IMR-90 (cell line): ENCODE measurements around the gene RAB20. TPM values are rescaled to one million over a fixed set of nuclear protein-coding genes. Genes with fewer than 3 reads are reported as not detected.

Experiments used
- ATAC-seq: fragments of 200-7000 bp; cut with Tn5 transposase; 2 replicates; pipeline ENCODE4 v1.9.1; 2020; ENCODE audit warnings: low read depth, mild to moderate bottlenecking, moderate library complexity
- BruUV-seq: library from RNA; stranded (reverse); fragments of 400-500 nt; replicated peaks from 2 replicates; lab custom pipeline; 2021; lab: Mats Ljungman, UMichigan
- CTCF ChIA-PET: fragments of 300-600 bp; formaldehyde crosslinking; extraction: SDS; loops from one replicate; lab custom pipeline; 2021; ENCODE audit warnings: antibody characterized with exemption; lab: Yijun Ruan, JAX
- POLR2A ChIA-PET: fragments of 300-600 bp; sonication (Branson Sonifier 250); formaldehyde crosslinking; loops from one replicate; lab custom pipeline; 2022; ENCODE audit warnings: antibody characterized with exemption; ENCODE audit not compliant: unreplicated experiment; lab: Charles Lee
- DNase-seq: peaks from one replicate; pipeline ENCODE4 v3.0.0; 2013
- H2AFZ ChIP-seq: replicated peaks from 2 replicates; pipeline ENCODE3; 2013; ENCODE audit warnings: low read length, mild to moderate bottlenecking; ENCODE audit not compliant: poor library complexity
- H2AK5ac ChIP-seq: 2 replicates; pipeline ENCODE4 v1.6.1; 2013; ENCODE audit warnings: low read depth, low read length, inconsistent platforms
- H2AK9ac ChIP-seq: replicated peaks from 2 replicates; pipeline ENCODE3; 2013; ENCODE audit warnings: mild to moderate bottlenecking, low read depth, low read length, moderate library complexity; ENCODE audit not compliant: poor library complexity
- H2BK120ac ChIP-seq: 2 replicates; pipeline ENCODE4 v1.6.1; 2013; ENCODE audit warnings: low read depth, low read length, inconsistent platforms
- H2BK15ac ChIP-seq: 3 replicates; pipeline ENCODE4 v1.6.1; 2013; ENCODE audit warnings: low read depth, low read length, inconsistent platforms
- H2BK20ac ChIP-seq: 2 replicates; pipeline ENCODE4 v1.6.1; 2013; ENCODE audit warnings: low read depth, mild to moderate bottlenecking, inconsistent platforms, low read length, moderate library complexity
- H2BK5ac ChIP-seq: 2 replicates; pipeline ENCODE4 v1.6.1; 2013; ENCODE audit warnings: mild to moderate bottlenecking, low read depth, low read length, inconsistent platforms; ENCODE audit not compliant: poor library complexity, severe bottlenecking
- H3K14ac ChIP-seq: replicated peaks from 2 replicates; pipeline ENCODE4 v1.6.1; 2013; ENCODE audit warnings: low read depth, low read length, inconsistent platforms
- H3K18ac ChIP-seq: 2 replicates; pipeline ENCODE4 v1.6.1; 2013; ENCODE audit warnings: low read depth, low read length, control low read depth
- H3K23ac ChIP-seq: 2 replicates; pipeline ENCODE4 v1.6.1; 2013; ENCODE audit warnings: low read depth, low read length, inconsistent platforms
- H3K27ac ChIP-seq: 2 replicates; pipeline ENCODE4 v1.5.1; 2013; ENCODE audit warnings: mild to moderate bottlenecking, control low read depth, low read length; ENCODE audit not compliant: insufficient read depth
- H3K27me3 ChIP-seq: 2 replicates; pipeline ENCODE4 v1.6.1; 2013; ENCODE audit warnings: low read length; ENCODE audit not compliant: control insufficient read depth, insufficient read depth
- H3K36me3 ChIP-seq: 2 replicates; pipeline ENCODE4 v1.6.1; 2013; ENCODE audit warnings: low read length, mixed read lengths; ENCODE audit not compliant: control insufficient read depth, insufficient read depth
- H3K4ac ChIP-seq: 2 replicates; pipeline ENCODE4 v1.6.1; 2013; ENCODE audit warnings: low read depth, low read length, inconsistent platforms
- H3K4me1 ChIP-seq: 2 replicates; pipeline ENCODE4 v1.6.1; 2013; ENCODE audit warnings: low read length, mixed read lengths; ENCODE audit not compliant: control insufficient read depth, insufficient read depth
- H3K4me2 ChIP-seq: 2 replicates; pipeline ENCODE4 v1.6.1; 2013; ENCODE audit warnings: low read depth, mild to moderate bottlenecking, control low read depth, low read length, moderate library complexity
- H3K4me3 ChIP-seq: 2 replicates; pipeline ENCODE4 v1.5.1; 2013; ENCODE audit warnings: low read depth, mild to moderate bottlenecking, control low read depth, low read length, moderate library complexity; ENCODE audit not compliant: insufficient read depth
- H3K56ac ChIP-seq: 2 replicates; pipeline ENCODE4 v1.6.1; 2013; ENCODE audit warnings: low read length, inconsistent platforms; ENCODE audit not compliant: insufficient read depth; ENCODE audit errors: extremely low read depth
- H3K79me1 ChIP-seq, 2 experiments: 2 replicates each; pipeline ENCODE4 v1.6.1; 2013; ENCODE audit warnings: low read length in 2 of 2, inconsistent platforms in 1 of 2, low read depth in 1 of 2
- H3K9ac ChIP-seq: 2 replicates; pipeline ENCODE4 v1.6.1; 2013; ENCODE audit warnings: low read depth, low read length, control low read depth
- H3K9me1 ChIP-seq: 2 replicates; pipeline ENCODE4 v1.6.1; 2013; ENCODE audit warnings: low read length, inconsistent platforms; ENCODE audit not compliant: insufficient read depth
- H3K9me3 ChIP-seq: 2 replicates; pipeline ENCODE4 v1.6.1; 2013; ENCODE audit warnings: low read length; ENCODE audit not compliant: control insufficient read depth, insufficient read depth
- H4K20me1 ChIP-seq: 2 replicates; pipeline ENCODE4 v1.6.1; 2013; ENCODE audit warnings: low read length, inconsistent platforms; ENCODE audit not compliant: insufficient read depth
- H4K5ac ChIP-seq: 2 replicates; pipeline ENCODE4 v1.6.1; 2013; ENCODE audit warnings: mild to moderate bottlenecking, low read depth, low read length, control low read depth
- H4K8ac ChIP-seq, 2 experiments: 2 replicates each; pipeline ENCODE4 v1.6.1; 2013; ENCODE audit warnings: low read depth in 2 of 2, low read length in 2 of 2, control low read depth in 1 of 2, inconsistent platforms in 1 of 2
- H4K91ac ChIP-seq: 2 replicates; pipeline ENCODE4 v1.6.1; 2013; ENCODE audit warnings: low read depth, low read length, inconsistent platforms; ENCODE audit not compliant: insufficient read depth
- BHLHE40 ChIP-seq: fragments of 150-350 bp; IDR thresholded peaks from 2 replicates; pipeline ENCODE4 v1.6.1; 2016; ENCODE audit warnings: mild to moderate bottlenecking, low read depth, low read length
- CEBPB ChIP-seq: IDR thresholded peaks from 2 replicates; pipeline ENCODE4 v1.6.1; 2012; ENCODE audit warnings: low read depth, low read length, improper control_type of control experiment
- FOS ChIP-seq: fragments of 150-350 bp; IDR thresholded peaks from 2 replicates; pipeline ENCODE4 v1.6.1; 2016; ENCODE audit warnings: low read depth, low read length
- MAZ ChIP-seq: IDR thresholded peaks from 2 replicates; pipeline ENCODE4 v1.6.1; 2012; ENCODE audit warnings: low read depth, mild to moderate bottlenecking, low read length, improper control_type of control experiment, moderate library complexity, borderline replicate concordance
- NFE2L2 ChIP-seq: fragments of 150-350 bp; IDR thresholded peaks from 2 replicates; pipeline ENCODE4 v1.6.1; 2016; ENCODE audit warnings: low read depth, mild to moderate bottlenecking, low read length
- POLR2A ChIP-seq: IDR thresholded peaks from 2 replicates; pipeline ENCODE4 v1.6.1; 2012; ENCODE audit warnings: mild to moderate bottlenecking, low read depth, low read length
- RAD21 ChIP-seq: IDR thresholded peaks from 2 replicates; pipeline ENCODE4 v1.6.1; 2012; ENCODE audit warnings: low read length, improper control_type of control experiment
- RCOR1 ChIP-seq: IDR thresholded peaks from 2 replicates; pipeline ENCODE4 v1.6.1; 2012; ENCODE audit warnings: mild to moderate bottlenecking, low read length, improper control_type of control experiment; ENCODE audit not compliant: insufficient replicate concordance
- RFX5 ChIP-seq: IDR thresholded peaks from 2 replicates; pipeline ENCODE4 v1.8.0; 2012; ENCODE audit warnings: low read depth, mild to moderate bottlenecking, low read length, moderate library complexity
- SMC3 ChIP-seq: fragments of 150-350 bp; IDR thresholded peaks from 2 replicates; pipeline ENCODE4 v1.6.1; 2016; ENCODE audit warnings: low read depth, mild to moderate bottlenecking, antibody characterized with exemption, low read length, moderate library complexity
- WGBS, 2 experiments: methylation state at CpG; one replicate each; pipeline versions ENCODE4 v1.1.5 to v1.1.7; 2013; ENCODE audit warnings: missing lambda C conversion rate in 2 of 2; ENCODE audit not compliant: insufficient read length in 1 of 2; ENCODE audit errors: extremely low coverage in 2 of 2; 5-methylcytosine and 5-hydroxymethylcytosine counted together
- dilution Hi-C: fragments of 300-500 bp; cut with HindIII; formaldehyde crosslinking; loops from one replicate; pipeline ENCODE4 v1.14.3; 2018; ENCODE audit warnings: low sequenced_read_pairs; ENCODE audit not compliant: unreplicated experiment
- in situ Hi-C: fragments of 300-500 bp; cut with MboI; formaldehyde crosslinking; loops from 3 replicates; pipeline ENCODE4 v1.14.3; 2019; ENCODE audit warnings: low sequenced_read_pairs, inconsistent platforms, mixed read lengths
- intact Hi-C: fragments of 100-400 bp; cut with micrococcal nuclease; formaldehyde crosslinking; loops from 2 replicates; pipeline ENCODE4 v1.10.0; 2022
- polyA plus RNA-seq, 3 experiments: library from polyadenylated mRNA; depleted of rRNA; stranded (reverse); fragments of >200 nt; gene quantifications; 2 replicates each; pipeline ENCODE4 v1.2.3, GENCODE V29; 2012; ENCODE audit warnings: low replicate concordance in 1 of 3
- total RNA-seq: library from RNA; depleted of rRNA; stranded (reverse); fragments of >200 nt; gene quantifications from 2 replicates; pipeline ENCODE4 v1.2.3, GENCODE V29; 2012
- TF ChIP-seq, protein P1 (sequence below): fragments of 150-350 bp; IDR thresholded peaks from 2 replicates; pipeline ENCODE4 v1.6.1; 2016; ENCODE audit warnings: low read depth, mild to moderate bottlenecking, low read length, moderate library complexity, borderline replicate concordance
- TF ChIP-seq, protein P2 (sequence below): fragments of 150-350 bp; IDR thresholded peaks from 2 replicates; pipeline ENCODE4 v1.6.1; 2017; ENCODE audit warnings: mild to moderate bottlenecking, antibody characterized with exemption, low read length, low read depth
- TF ChIP-seq, protein P3 (sequence below): conservative IDR thresholded peaks from 2 replicates; pipeline ENCODE4 v1.5.1; 2012; ENCODE audit warnings: mild to moderate bottlenecking, low read depth, low read length, improper control_type of control experiment

RAB20 gene
- total and polyA plus RNA-seq, 2 of the 4 experiments (the other 2 are of a cell fraction) = 3.8 to 5.1 TPM

DNA sequence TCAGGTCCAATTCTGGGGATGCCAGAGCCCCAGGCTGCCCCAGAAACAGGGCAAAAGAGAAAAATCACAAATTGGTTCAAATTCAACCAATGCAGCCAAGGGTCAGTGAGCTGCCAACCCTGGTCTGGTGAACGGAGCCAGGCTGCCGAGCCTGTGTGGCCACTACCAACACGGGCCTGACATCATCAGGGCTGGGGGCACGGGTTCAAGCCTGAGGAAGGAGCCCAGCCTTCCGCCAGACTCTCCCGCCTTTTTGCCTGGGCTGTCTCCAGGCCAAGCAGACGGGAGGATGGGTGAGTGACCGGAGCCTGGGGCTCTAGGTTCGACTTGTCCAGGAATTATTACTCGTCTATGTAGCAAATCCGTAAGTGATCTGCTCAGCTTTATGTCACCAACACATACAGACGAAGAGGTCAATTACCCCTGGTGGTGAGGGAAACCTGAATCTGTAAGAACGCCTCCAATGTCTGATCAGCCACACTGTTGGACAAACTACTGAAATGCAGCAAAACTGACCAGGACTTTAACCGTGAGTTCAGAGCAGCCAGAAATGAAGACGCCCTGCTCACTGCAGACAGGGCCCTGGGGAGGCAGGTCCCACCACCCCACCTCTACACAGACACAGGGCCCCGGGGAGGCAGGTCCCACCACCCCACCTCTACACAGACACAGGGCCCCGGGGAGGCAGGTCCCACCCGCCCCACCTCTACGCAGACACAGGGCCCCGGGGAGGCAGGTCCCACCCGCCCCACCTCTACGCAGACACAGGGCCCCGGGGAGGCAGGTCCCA is 31.8 kb downstream of the RAB20 start (continued):
- no peak for TF ChIP-seq RFX5

DNA sequence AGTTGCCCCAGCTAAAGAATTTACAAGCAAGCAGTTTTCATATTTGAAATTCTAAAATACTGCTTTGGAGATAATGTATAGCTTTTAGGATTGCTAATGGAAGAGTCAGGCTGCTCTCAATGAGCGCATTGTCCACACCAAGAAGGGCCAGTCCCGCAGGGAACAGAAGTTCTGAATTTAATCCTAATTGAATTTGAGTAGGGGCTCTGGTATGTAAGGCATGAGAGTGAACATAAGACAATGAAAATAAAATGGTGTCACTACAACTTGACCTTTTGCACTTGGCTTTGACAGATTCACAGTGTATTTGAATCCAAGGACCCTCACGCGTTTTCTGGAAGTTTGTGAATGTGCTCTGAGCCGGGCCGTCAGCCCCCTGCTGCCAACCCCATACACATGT is 32.6 kb downstream of the RAB20 start:
- intact Hi-C loops = no loop called here
- CTCF ChIA-PET = no interaction called here

More for the DNA sequence above, 32.6 kb downstream of the RAB20 start:
- Histone ChIP-seq H2BK20ac (no peak overlapping the region), H2AK9ac (no peak overlapping the region), H3K4me1 (no peaks in the 10 kb centered on the region; the same call in 1 of the 2 replicates), H4K5ac (no peak overlapping the region), H3K9me3 (no peaks in the 10 kb centered on the region), H4K20me1 (no peaks in the 10 kb centered on the region; the same call in 1 of the 2 replicates), H3K4me3 (no peak overlapping the region), H2AK5ac (no peak overlapping the region), H3K56ac (no peak overlapping the region), H3K4ac (no peak overlapping the region), H3K27ac (no peak overlapping the region), H3K36me3 (no peaks in the 10 kb centered on the region), H3K18ac (no peak overlapping the region), H3K14ac (no peak overlapping the region), H2BK120ac (no peak overlapping the region), H3K27me3 (no peaks in the 10 kb centered on the region), H3K4me2 (no peak overlapping the region), H3K9ac (no peak overlapping the region), H4K8ac (no peak overlapping the region), H4K91ac (no peak overlapping the region), H2BK5ac (no peak overlapping the region), H2AFZ (no peak overlapping the region), H3K23ac (no peak overlapping the region), H3K9me1 (peaks cover 9% of the 10 kb centered on the region; the same call in 1 of the 2 replicates), H3K79me1 (peaks cover 0 to 5% of the 10 kb centered on the region in 2 experiments; a peak in 1 of 4 replicates), H2BK15ac (no peak overlapping the region)
- POLR2A ChIA-PET = no interaction called here
- TF ChIP-seq SMC3 (no peak), NFE2L2 (no peak), BHLHE40 (no peak), RCOR1 (no peak), CEBPB (no peak), MAZ (no peak), RAD21 (no peak), RFX5 (no peak), POLR2A (no peak), FOS (no peak)
- TF ChIP-seq, protein P1, sequence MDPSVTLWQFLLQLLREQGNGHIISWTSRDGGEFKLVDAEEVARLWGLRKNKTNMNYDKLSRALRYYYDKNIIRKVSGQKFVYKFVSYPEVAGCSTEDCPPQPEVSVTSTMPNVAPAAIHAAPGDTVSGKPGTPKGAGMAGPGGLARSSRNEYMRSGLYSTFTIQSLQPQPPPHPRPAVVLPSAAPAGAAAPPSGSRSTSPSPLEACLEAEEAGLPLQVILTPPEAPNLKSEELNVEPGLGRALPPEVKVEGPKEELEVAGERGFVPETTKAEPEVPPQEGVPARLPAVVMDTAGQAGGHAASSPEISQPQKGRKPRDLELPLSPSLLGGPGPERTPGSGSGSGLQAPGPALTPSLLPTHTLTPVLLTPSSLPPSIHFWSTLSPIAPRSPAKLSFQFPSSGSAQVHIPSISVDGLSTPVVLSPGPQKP = no peak
- TF ChIP-seq, protein P2, sequence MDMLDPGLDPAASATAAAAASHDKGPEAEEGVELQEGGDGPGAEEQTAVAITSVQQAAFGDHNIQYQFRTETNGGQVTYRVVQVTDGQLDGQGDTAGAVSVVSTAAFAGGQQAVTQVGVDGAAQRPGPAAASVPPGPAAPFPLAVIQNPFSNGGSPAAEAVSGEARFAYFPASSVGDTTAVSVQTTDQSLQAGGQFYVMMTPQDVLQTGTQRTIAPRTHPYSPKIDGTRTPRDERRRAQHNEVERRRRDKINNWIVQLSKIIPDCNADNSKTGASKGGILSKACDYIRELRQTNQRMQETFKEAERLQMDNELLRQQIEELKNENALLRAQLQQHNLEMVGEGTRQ = no peak
- TF ChIP-seq, protein P3, sequence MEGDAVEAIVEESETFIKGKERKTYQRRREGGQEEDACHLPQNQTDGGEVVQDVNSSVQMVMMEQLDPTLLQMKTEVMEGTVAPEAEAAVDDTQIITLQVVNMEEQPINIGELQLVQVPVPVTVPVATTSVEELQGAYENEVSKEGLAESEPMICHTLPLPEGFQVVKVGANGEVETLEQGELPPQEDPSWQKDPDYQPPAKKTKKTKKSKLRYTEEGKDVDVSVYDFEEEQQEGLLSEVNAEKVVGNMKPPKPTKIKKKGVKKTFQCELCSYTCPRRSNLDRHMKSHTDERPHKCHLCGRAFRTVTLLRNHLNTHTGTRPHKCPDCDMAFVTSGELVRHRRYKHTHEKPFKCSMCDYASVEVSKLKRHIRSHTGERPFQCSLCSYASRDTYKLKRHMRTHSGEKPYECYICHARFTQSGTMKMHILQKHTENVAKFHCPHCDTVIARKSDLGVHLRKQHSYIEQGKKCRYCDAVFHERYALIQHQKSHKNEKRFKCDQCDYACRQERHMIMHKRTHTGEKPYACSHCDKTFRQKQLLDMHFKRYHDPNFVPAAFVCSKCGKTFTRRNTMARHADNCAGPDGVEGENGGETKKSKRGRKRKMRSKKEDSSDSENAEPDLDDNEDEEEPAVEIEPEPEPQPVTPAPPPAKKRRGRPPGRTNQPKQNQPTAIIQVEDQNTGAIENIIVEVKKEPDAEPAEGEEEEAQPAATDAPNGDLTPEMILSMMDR = no peak
- 60% methylated on average over 2 of the region's 6 CpGs; no CpG with 5 or more reads in 1 of the 2 experiments for WGBS, 2 experiments
- no TSS peak for BruUV-seq
- no peak for DNase-seq
- dilution Hi-C loops = no loop called here
- no peak for ATAC-seq
- in situ Hi-C loops = no loop called here
